Measurements from ENCODE around the gene ARL10. TPM values are rescaled to one million over a fixed set of nuclear protein-coding genes. Genes with fewer than 3 reads are reported as not detected.

ARL10 gene
- total and polyA plus RNA-seq, 4 donors, result 0.35 to 2.2 (median 1.5) TPM

DNA sequence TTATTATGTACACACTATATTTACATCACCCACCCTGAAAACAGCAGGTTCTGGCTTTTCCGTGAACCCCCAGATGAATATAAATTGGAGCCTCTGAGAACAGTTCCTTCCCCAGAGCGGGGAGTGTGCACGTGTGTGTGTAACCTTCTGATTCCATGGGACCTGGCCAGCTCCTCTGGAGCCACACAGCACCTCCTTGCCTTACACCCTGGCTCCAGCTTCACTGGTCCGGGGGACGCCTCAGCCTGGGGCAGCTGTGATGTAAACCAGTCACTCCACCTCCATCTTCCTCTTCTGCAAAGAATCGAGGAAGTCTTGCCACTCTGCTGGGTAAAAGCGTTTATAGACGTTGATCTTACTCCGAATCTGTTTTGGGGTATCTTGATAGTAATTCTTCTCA, 18.7 kb downstream of the ARL10 start:
- Histone ChIP-seq H3K27ac (ENCODE audit: low read depth in 1 of 2, low read length in 2 of 2) (no peak overlapping the region), H3K36me3 (ENCODE audit: control insufficient read depth in 4 of 4, insufficient read depth in 3 of 4, low read depth in 1 of 4, low read length in 3 of 4) (peaks cover 10 to 53% (median 23%) of the 10 kb centered on the region in 4 donors), H3K27me3 (ENCODE audit: control insufficient read depth in 4 of 4, insufficient read depth in 4 of 4, low read length in 3 of 4) (no peaks in the 10 kb centered on the region), H3K4me1 (ENCODE audit: control insufficient read depth in 4 of 4, insufficient read depth in 4 of 4, low read length in 3 of 4) (peaks cover 5 to 20% (median 14%) of the 10 kb centered on the region in 4 donors), H3K4me3 (ENCODE audit: low read depth in 1 of 3, low read length in 3 of 3) (no peak overlapping the region), H3K9me3 (ENCODE audit: control insufficient read depth in 4 of 4, low read length in 3 of 4) (no peaks in the 10 kb centered on the region), H3K9ac (ENCODE audit: low read depth in 1 of 2, low read length in 2 of 2) (no peak overlapping the region)
- WGBS, result 89% methylated on average over 9 of the region's 9 CpGs
- TF ChIP-seq, protein P1, sequence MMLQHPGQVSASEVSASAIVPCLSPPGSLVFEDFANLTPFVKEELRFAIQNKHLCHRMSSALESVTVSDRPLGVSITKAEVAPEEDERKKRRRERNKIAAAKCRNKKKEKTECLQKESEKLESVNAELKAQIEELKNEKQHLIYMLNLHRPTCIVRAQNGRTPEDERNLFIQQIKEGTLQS (IDR thresholded peaks at IDR 0.05), result no peak
- TF ChIP-seq YY1 (IDR thresholded peaks at IDR 0.05) (no peak), RAD21 (IDR thresholded peaks at IDR 0.05) (no peak), GABPA (IDR thresholded peaks at IDR 0.05 in 1 of 2, conservative IDR thresholded peaks at IDR 0.05 in 1 of 2) (no peak), FOXA2 (IDR thresholded peaks at IDR 0.05) (no peak), JUND (IDR thresholded peaks at IDR 0.05) (no peak), NR2F2 (IDR thresholded peaks at IDR 0.05) (no peak), HNF4A (conservative IDR thresholded peaks at IDR 0.05) (no peak), EGR1 (IDR thresholded peaks at IDR 0.05; ENCODE audit: low read depth in 2 of 2) (no peak), RXRA (IDR thresholded peaks at IDR 0.05) (no peak), SP1 (IDR thresholded peaks at IDR 0.05) (no peak), HNF4G (IDR thresholded peaks at IDR 0.05) (no peak)
- TF ChIP-seq, protein P2, sequence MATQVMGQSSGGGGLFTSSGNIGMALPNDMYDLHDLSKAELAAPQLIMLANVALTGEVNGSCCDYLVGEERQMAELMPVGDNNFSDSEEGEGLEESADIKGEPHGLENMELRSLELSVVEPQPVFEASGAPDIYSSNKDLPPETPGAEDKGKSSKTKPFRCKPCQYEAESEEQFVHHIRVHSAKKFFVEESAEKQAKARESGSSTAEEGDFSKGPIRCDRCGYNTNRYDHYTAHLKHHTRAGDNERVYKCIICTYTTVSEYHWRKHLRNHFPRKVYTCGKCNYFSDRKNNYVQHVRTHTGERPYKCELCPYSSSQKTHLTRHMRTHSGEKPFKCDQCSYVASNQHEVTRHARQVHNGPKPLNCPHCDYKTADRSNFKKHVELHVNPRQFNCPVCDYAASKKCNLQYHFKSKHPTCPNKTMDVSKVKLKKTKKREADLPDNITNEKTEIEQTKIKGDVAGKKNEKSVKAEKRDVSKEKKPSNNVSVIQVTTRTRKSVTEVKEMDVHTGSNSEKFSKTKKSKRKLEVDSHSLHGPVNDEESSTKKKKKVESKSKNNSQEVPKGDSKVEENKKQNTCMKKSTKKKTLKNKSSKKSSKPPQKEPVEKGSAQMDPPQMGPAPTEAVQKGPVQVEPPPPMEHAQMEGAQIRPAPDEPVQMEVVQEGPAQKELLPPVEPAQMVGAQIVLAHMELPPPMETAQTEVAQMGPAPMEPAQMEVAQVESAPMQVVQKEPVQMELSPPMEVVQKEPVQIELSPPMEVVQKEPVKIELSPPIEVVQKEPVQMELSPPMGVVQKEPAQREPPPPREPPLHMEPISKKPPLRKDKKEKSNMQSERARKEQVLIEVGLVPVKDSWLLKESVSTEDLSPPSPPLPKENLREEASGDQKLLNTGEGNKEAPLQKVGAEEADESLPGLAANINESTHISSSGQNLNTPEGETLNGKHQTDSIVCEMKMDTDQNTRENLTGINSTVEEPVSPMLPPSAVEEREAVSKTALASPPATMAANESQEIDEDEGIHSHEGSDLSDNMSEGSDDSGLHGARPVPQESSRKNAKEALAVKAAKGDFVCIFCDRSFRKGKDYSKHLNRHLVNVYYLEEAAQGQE (IDR thresholded peaks at IDR 0.05), result no peak
- TF ChIP-seq, protein P3, sequence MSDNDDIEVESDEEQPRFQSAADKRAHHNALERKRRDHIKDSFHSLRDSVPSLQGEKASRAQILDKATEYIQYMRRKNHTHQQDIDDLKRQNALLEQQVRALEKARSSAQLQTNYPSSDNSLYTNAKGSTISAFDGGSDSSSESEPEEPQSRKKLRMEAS (IDR thresholded peaks at IDR 0.05), result no peak
- TF ChIP-seq, protein P4, sequence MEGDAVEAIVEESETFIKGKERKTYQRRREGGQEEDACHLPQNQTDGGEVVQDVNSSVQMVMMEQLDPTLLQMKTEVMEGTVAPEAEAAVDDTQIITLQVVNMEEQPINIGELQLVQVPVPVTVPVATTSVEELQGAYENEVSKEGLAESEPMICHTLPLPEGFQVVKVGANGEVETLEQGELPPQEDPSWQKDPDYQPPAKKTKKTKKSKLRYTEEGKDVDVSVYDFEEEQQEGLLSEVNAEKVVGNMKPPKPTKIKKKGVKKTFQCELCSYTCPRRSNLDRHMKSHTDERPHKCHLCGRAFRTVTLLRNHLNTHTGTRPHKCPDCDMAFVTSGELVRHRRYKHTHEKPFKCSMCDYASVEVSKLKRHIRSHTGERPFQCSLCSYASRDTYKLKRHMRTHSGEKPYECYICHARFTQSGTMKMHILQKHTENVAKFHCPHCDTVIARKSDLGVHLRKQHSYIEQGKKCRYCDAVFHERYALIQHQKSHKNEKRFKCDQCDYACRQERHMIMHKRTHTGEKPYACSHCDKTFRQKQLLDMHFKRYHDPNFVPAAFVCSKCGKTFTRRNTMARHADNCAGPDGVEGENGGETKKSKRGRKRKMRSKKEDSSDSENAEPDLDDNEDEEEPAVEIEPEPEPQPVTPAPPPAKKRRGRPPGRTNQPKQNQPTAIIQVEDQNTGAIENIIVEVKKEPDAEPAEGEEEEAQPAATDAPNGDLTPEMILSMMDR (IDR thresholded peaks at IDR 0.05; ENCODE audit: low read depth, low read length, missing input control), result no peak
- DNase-seq (ENCODE audit: low spot score), result no peak

DNA sequence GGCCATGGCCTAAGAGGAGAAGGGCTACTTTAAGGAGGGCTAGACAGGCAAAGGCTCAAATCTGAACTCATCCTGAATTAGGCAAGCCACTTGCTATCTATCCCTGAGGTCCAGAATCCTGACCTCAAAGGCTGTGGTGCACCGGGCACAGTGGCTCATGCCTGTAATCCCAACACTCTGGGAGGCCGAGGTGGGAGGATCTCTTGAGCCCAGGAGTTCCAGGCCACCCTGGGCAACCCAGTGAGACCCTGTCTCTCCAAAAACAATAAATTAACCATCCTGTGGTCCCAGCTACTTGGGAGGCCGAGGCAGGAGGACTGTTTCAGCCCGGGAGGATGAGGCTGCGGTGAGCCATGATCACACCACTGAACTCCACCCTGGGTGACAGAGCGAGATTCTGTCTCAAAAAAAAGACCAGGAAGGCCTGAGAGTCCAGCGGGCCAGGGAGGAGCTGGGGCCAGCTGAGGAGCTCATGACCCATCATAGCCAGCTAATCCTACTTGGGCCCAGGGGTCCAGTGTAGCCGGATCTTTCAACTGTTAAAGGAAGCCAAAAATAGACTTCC, 19.2 kb downstream of the ARL10 start:
- peaks cover 10 to 53% (median 23%) of the 10 kb centered on the region in 4 donors for H3K36me3 ChIP-seq (ENCODE audit: control insufficient read depth in 4 of 4, insufficient read depth in 3 of 4, low read depth in 1 of 4, low read length in 3 of 4)
- WGBS, result 94% methylated on average over 8 of the region's 8 CpGs

More for the DNA sequence above, 19.2 kb downstream of the ARL10 start:
- no peaks in the 10 kb centered on the region for H3K9me3 ChIP-seq (ENCODE audit: control insufficient read depth in 4 of 4, low read length in 3 of 4)
- H3K9ac ChIP-seq (ENCODE audit: low read depth in 1 of 2, low read length in 2 of 2), result no peak overlapping the region
- DNase-seq (ENCODE audit: low spot score), result no peak
- no peak overlapping the region for H3K4me3 ChIP-seq (ENCODE audit: low read depth in 1 of 3, low read length in 3 of 3)
- no peak overlapping the region for H3K27ac ChIP-seq (ENCODE audit: low read depth in 1 of 2, low read length in 2 of 2)
- H3K27me3 ChIP-seq (ENCODE audit: control insufficient read depth in 4 of 4, insufficient read depth in 4 of 4, low read length in 3 of 4), result no peaks in the 10 kb centered on the region
- no peak for TF ChIP-seq HNF4G (IDR thresholded peaks at IDR 0.05)
- no peak for TF ChIP-seq HNF4A (conservative IDR thresholded peaks at IDR 0.05)
- no peak for TF ChIP-seq NR2F2 (IDR thresholded peaks at IDR 0.05)
- TF ChIP-seq FOXA2 (IDR thresholded peaks at IDR 0.05), result no peak
- TF ChIP-seq, protein P3 (IDR thresholded peaks at IDR 0.05), result no peak
- TF ChIP-seq, protein P4 (IDR thresholded peaks at IDR 0.05; ENCODE audit: low read depth, low read length, missing input control), result no peak
- peaks cover 5 to 22% (median 15%) of the 10 kb centered on the region in 4 donors for H3K4me1 ChIP-seq (ENCODE audit: control insufficient read depth in 4 of 4, insufficient read depth in 4 of 4, low read length in 3 of 4)
